ENCODE measurements around the gene COL10A1.

The COL10A1 gene

GRCh38 chr6:116120430-116120829 is 5.5 kb downstream of the COL10A1 start:
- Histone ChIP-seq H3K27me3 (ENCODE audit: control insufficient read depth in 1 of 2, insufficient read depth in 2 of 2, low read length in 2 of 2) (no peaks in the 10 kb centered on the region), H3K9ac (ENCODE audit: low read length in 2 of 2) (no peak overlapping the region), H3K9me3 (ENCODE audit: control insufficient read depth in 2 of 2, low read length in 2 of 2) (no peaks in the 10 kb centered on the region), H3K4me3 (ENCODE audit: low read length in 2 of 2) (no peak overlapping the region), H3K27ac (ENCODE audit: low read length) (no peak overlapping the region), H3K36me3 (ENCODE audit: control insufficient read depth in 2 of 2, insufficient read depth in 2 of 2, low read length in 2 of 2) (peaks cover 7 to 12% of the 10 kb centered on the region in 2 donors), H3K4me1 (ENCODE audit: control insufficient read depth, insufficient read depth, low read length) (no peaks in the 10 kb centered on the region)

GRCh38 chr6:116118608-116119007 is 7.3 kb downstream of the COL10A1 start:
- H3K9ac ChIP-seq (ENCODE audit: low read length in 2 of 2) = no peak overlapping the region
- H3K4me3 ChIP-seq (ENCODE audit: low read length in 2 of 2) = no peak overlapping the region
- H3K27me3 ChIP-seq (ENCODE audit: control insufficient read depth in 1 of 2, insufficient read depth in 2 of 2, low read length in 2 of 2) = no peaks in the 10 kb centered on the region
- no peaks in the 10 kb centered on the region for H3K9me3 ChIP-seq (ENCODE audit: control insufficient read depth in 2 of 2, low read length in 2 of 2)
- H3K36me3 ChIP-seq (ENCODE audit: control insufficient read depth in 2 of 2, insufficient read depth in 2 of 2, low read length in 2 of 2) = peaks cover 11 to 16% of the 10 kb centered on the region in 2 donors
- no peaks in the 10 kb centered on the region for H3K4me1 ChIP-seq (ENCODE audit: control insufficient read depth, insufficient read depth, low read length)
- H3K27ac ChIP-seq (ENCODE audit: low read length) = no peak overlapping the region

- Histone ChIP-seq H3K27ac (ENCODE audit: low read length) (no peak overlapping the region), H3K4me1 (ENCODE audit: control insufficient read depth, insufficient read depth, low read length) (no peaks in the 10 kb centered on the region), H3K9ac (ENCODE audit: low read length in 2 of 2) (no peak overlapping the region), H3K4me3 (ENCODE audit: low read length in 2 of 2) (no peak overlapping the region), H3K27me3 (ENCODE audit: control insufficient read depth in 1 of 2, insufficient read depth in 2 of 2, low read length in 2 of 2) (no peaks in the 10 kb centered on the region), H3K36me3 (ENCODE audit: control insufficient read depth in 2 of 2, insufficient read depth in 2 of 2, low read length in 2 of 2) (peaks cover 17 to 30% of the 10 kb centered on the region in 2 donors), H3K9me3 (ENCODE audit: control insufficient read depth in 2 of 2, low read length in 2 of 2) (no peaks in the 10 kb centered on the region)
Measured at GRCh38 chr6:116115781-116116180, 10.2 kb downstream of the COL10A1 start.

DNA sequence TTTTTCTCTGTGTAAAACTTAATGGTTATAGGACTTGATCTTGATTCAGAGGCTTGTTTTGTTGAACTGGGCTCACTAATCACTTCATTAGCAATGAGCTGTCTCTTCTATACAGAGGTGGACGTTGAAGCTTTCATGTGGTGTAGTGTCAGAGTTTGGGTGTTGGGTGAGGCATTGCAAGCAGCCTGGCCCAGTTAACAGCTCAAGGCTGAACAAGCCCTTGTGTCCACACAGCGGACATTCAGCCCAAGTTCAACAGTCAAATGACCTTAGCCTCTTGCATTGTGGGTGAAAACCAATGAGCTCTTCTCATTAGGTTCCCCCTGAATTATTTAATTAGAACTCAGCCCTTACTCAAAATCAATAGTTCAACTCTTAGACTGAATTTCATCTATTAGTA is 12.5 kb downstream of the COL10A1 start:
- Histone ChIP-seq H3K4me3 (ENCODE audit: low read length in 2 of 2) (no peak overlapping the region), H3K9me3 (ENCODE audit: control insufficient read depth in 2 of 2, low read length in 2 of 2) (no peaks in the 10 kb centered on the region), H3K27ac (ENCODE audit: low read length) (no peak overlapping the region), H3K4me1 (ENCODE audit: control insufficient read depth, insufficient read depth, low read length) (peaks cover 3% of the 10 kb centered on the region), H3K36me3 (ENCODE audit: control insufficient read depth in 2 of 2, insufficient read depth in 2 of 2, low read length in 2 of 2) (peaks cover 26 to 33% of the 10 kb centered on the region in 2 donors), H3K9ac (ENCODE audit: low read length in 2 of 2) (no peak overlapping the region), H3K27me3 (ENCODE audit: control insufficient read depth in 1 of 2, insufficient read depth in 2 of 2, low read length in 2 of 2) (no peaks in the 10 kb centered on the region)

- H3K36me3 ChIP-seq (ENCODE audit: control insufficient read depth in 2 of 2, insufficient read depth in 2 of 2, low read length in 2 of 2) = peaks cover 26 to 30% of the 10 kb centered on the region in 2 donors
- no peak overlapping the region for H3K9ac ChIP-seq (ENCODE audit: low read length in 2 of 2)
- H3K27ac ChIP-seq (ENCODE audit: low read length) = no peak overlapping the region
- H3K4me3 ChIP-seq (ENCODE audit: low read length in 2 of 2) = no peak overlapping the region
- no peaks in the 10 kb centered on the region for H3K27me3 ChIP-seq (ENCODE audit: control insufficient read depth in 1 of 2, insufficient read depth in 2 of 2, low read length in 2 of 2)
- H3K9me3 ChIP-seq (ENCODE audit: control insufficient read depth in 2 of 2, low read length in 2 of 2) = no peaks in the 10 kb centered on the region
- peaks cover 3% of the 10 kb centered on the region for H3K4me1 ChIP-seq (ENCODE audit: control insufficient read depth, insufficient read depth, low read length)
Measured at GRCh38 chr6:116111552-116112528, 14.1 kb downstream of the COL10A1 start.

- no peaks in the 10 kb centered on the region for H3K27me3 ChIP-seq (ENCODE audit: control insufficient read depth in 1 of 2, insufficient read depth in 2 of 2, low read length in 2 of 2)
- no peak overlapping the region for H3K27ac ChIP-seq (ENCODE audit: low read length)
- H3K4me3 ChIP-seq (ENCODE audit: low read length in 2 of 2) = no peak overlapping the region
- no peak overlapping the region for H3K9ac ChIP-seq (ENCODE audit: low read length in 2 of 2)
- peaks cover 3% of the 10 kb centered on the region for H3K4me1 ChIP-seq (ENCODE audit: control insufficient read depth, insufficient read depth, low read length)
- H3K9me3 ChIP-seq (ENCODE audit: control insufficient read depth in 2 of 2, low read length in 2 of 2) = no peaks in the 10 kb centered on the region
- peaks cover 21 to 29% of the 10 kb centered on the region in 2 donors for H3K36me3 ChIP-seq (ENCODE audit: control insufficient read depth in 2 of 2, insufficient read depth in 2 of 2, low read length in 2 of 2)
Measured at GRCh38 chr6:116108836-116109235, 17.1 kb downstream of the COL10A1 start.

- no peak overlapping the region for H3K4me3 ChIP-seq (ENCODE audit: low read length in 2 of 2)
Measured at GRCh38 chr6:116106146-116106545, 19.8 kb downstream of the COL10A1 start.

DNA sequence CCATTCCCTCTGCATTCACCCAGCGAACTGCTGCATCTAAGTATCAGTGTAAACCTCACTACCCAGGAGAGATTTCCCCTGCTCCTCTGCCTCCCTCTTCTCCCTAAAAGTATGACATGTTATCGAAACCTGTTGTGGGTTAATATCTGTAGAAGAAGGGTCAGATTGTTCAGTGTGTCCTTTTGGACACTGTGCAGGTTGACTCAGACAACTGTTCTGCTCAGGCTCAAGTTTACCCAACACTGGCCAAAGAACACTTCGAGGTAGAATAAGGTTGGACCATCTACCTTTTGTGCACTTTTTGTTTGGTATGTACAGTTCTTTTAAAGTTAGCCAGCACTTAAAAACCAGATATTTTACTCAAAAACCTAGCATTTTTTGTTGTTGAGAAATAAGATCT is 20.7 kb downstream of the COL10A1 start:
- H3K27ac ChIP-seq (ENCODE audit: low read length) = no peak overlapping the region
- no peaks in the 10 kb centered on the region for H3K9me3 ChIP-seq (ENCODE audit: control insufficient read depth in 2 of 2, low read length in 2 of 2)
- H3K9ac ChIP-seq (ENCODE audit: low read length in 2 of 2) = no peak overlapping the region
- H3K27me3 ChIP-seq (ENCODE audit: control insufficient read depth in 1 of 2, insufficient read depth in 2 of 2, low read length in 2 of 2) = no peaks in the 10 kb centered on the region
- no peak overlapping the region for H3K4me3 ChIP-seq (ENCODE audit: low read length in 2 of 2)
- peaks cover 18% of the 10 kb centered on the region for H3K4me1 ChIP-seq (ENCODE audit: control insufficient read depth, insufficient read depth, low read length)
- peaks cover 7 to 9% of the 10 kb centered on the region in 2 donors for H3K36me3 ChIP-seq (ENCODE audit: control insufficient read depth in 2 of 2, insufficient read depth in 2 of 2, low read length in 2 of 2)

More at GRCh38 chr6:116106146-116106545, 19.8 kb downstream of the COL10A1 start:
- no peak overlapping the region for H3K27ac ChIP-seq (ENCODE audit: low read length)
- H3K27me3 ChIP-seq (ENCODE audit: control insufficient read depth in 1 of 2, insufficient read depth in 2 of 2, low read length in 2 of 2) = no peaks in the 10 kb centered on the region
- peaks cover 14 to 16% of the 10 kb centered on the region in 2 donors for H3K36me3 ChIP-seq (ENCODE audit: control insufficient read depth in 2 of 2, insufficient read depth in 2 of 2, low read length in 2 of 2)
- no peak overlapping the region for H3K9ac ChIP-seq (ENCODE audit: low read length in 2 of 2)
- H3K9me3 ChIP-seq (ENCODE audit: control insufficient read depth in 2 of 2, low read length in 2 of 2) = no peaks in the 10 kb centered on the region
- peaks cover 18% of the 10 kb centered on the region for H3K4me1 ChIP-seq (ENCODE audit: control insufficient read depth, insufficient read depth, low read length)

- H3K9me3 ChIP-seq (ENCODE audit: control insufficient read depth in 2 of 2, low read length in 2 of 2) = no peaks in the 10 kb centered on the region
- H3K27ac ChIP-seq (ENCODE audit: low read length) = no peak overlapping the region
- no peak overlapping the region for H3K4me3 ChIP-seq (ENCODE audit: low read length in 2 of 2)
- peaks cover 18% of the 10 kb centered on the region for H3K4me1 ChIP-seq (ENCODE audit: control insufficient read depth, insufficient read depth, low read length)
- no peaks in the 10 kb centered on the region for H3K27me3 ChIP-seq (ENCODE audit: control insufficient read depth in 1 of 2, insufficient read depth in 2 of 2, low read length in 2 of 2)
- H3K36me3 ChIP-seq (ENCODE audit: control insufficient read depth in 2 of 2, insufficient read depth in 2 of 2, low read length in 2 of 2) = peaks cover 5 to 7% of the 10 kb centered on the region in 2 donors
- H3K9ac ChIP-seq (ENCODE audit: low read length in 2 of 2) = no peak overlapping the region
Measured at GRCh38 chr6:116104636-116105035, 21.3 kb downstream of the COL10A1 start.

DNA sequence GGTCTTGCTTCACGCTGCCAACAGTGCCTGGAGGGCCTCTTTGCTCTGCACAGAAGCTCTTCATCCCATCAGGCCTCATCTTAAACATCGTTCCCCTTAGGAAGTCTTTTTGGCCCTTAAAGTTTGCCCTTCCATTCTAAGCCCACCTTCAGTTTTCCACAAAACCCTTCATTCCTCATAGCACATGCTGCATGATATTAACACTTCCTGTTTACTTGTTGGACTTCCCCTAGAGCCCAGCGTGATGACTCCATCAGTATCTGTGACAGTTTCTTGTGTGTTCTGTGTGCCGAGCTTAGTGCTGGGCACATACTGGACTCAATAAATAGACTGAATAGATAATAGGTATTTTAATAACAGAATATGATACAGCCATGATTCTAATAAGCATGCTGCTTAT is 23.1 kb downstream of the COL10A1 start:
- H3K9ac ChIP-seq (ENCODE audit: low read length in 2 of 2) = no peak overlapping the region
- no peaks in the 10 kb centered on the region for H3K9me3 ChIP-seq (ENCODE audit: control insufficient read depth in 2 of 2, low read length in 2 of 2)
- H3K27me3 ChIP-seq (ENCODE audit: control insufficient read depth in 1 of 2, insufficient read depth in 2 of 2, low read length in 2 of 2) = no peaks in the 10 kb centered on the region
- no peak overlapping the region for H3K27ac ChIP-seq (ENCODE audit: low read length)
- H3K4me3 ChIP-seq (ENCODE audit: low read length in 2 of 2) = no peak overlapping the region
- no peaks in the 10 kb centered on the region for H3K36me3 ChIP-seq (ENCODE audit: control insufficient read depth in 2 of 2, insufficient read depth in 2 of 2, low read length in 2 of 2)
- H3K4me1 ChIP-seq (ENCODE audit: control insufficient read depth, insufficient read depth, low read length) = peaks cover 15% of the 10 kb centered on the region

DNA sequence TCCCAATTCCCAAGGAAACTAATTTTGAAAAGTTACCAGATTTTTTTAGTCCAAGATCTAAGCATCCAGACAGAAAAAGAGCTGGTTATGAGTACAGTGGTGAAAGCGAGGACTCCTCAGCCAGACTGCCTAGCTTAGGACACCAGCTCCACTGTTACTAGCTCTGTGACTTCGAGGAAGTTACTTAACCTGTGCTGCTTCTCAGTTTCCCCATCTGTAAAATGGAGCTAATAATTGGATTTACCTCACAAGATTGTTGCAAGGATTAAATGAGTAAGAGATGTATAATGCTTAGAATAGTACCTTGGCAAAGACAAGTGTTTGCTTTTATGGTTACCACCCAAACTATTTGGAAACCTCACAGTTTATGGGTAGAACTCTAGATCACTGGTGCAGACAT is 24.1 kb downstream of the COL10A1 start:
- Histone ChIP-seq H3K9me3 (ENCODE audit: control insufficient read depth in 2 of 2, low read length in 2 of 2) (no peaks in the 10 kb centered on the region), H3K27me3 (ENCODE audit: control insufficient read depth in 1 of 2, insufficient read depth in 2 of 2, low read length in 2 of 2) (no peaks in the 10 kb centered on the region), H3K27ac (ENCODE audit: low read length) (peak overlapping the region; percentile 89), H3K4me1 (ENCODE audit: control insufficient read depth, insufficient read depth, low read length) (peaks cover 15% of the 10 kb centered on the region), H3K36me3 (ENCODE audit: control insufficient read depth in 2 of 2, insufficient read depth in 2 of 2, low read length in 2 of 2) (no peaks in the 10 kb centered on the region), H3K9ac (ENCODE audit: low read length in 2 of 2) (peak overlapping the region; percentile 78 to 83), H3K4me3 (ENCODE audit: low read length in 2 of 2) (peak overlapping the region; percentile 72 to 90)

All from stomach smooth muscle (tissue), 2 donors.